Measurements from ENCODE around the gene KLRC2. TPM values are rescaled to one million over a fixed set of nuclear protein-coding genes. Genes with fewer than 3 reads are reported as not detected.
"Not testable (repeated sequence)": the region's sequence is repeated elsewhere in the genome, so short reads cannot be mapped to it uniquely, and the experiment has no call there.

Gene KLRC2
- total RNA-seq, 1 experiment from 2014 or later, result 5.2 TPM

GRCh38 chr12:10393291-10393690, 42.5 kb downstream of the KLRC2 start:
- Mint-ChIP-seq H3K4me1 (ENCODE audit: insufficient read depth, unreplicated experiment) (peaks cover 26% of the 10 kb centered on the region), H3K9me3 (ENCODE audit: unreplicated experiment) (no peaks in the 10 kb centered on the region), H3K27me3 (ENCODE audit: insufficient read depth, unreplicated experiment) (no peaks in the 10 kb centered on the region), H3K4me3 (ENCODE audit: unreplicated experiment) (no peak overlapping the region), H3K27ac (ENCODE audit: low read depth, unreplicated experiment) (no peak overlapping the region), H3K36me3 (ENCODE audit: insufficient read depth, unreplicated experiment) (peaks cover 8% of the 10 kb centered on the region)
- DNase-seq (ENCODE audit: unreplicated experiment), result no peak
- no TSS peak for BruUV-seq (replicated peaks)
- ChIA-PET CTCF (interaction anchor here (0.6 to 2.9 kb wide), 4 partner anchors 20 to 220 kb away, joined by 3 to 19 read pairs (median 4); no protein-coding TSS in a partner anchor), POLR2A (interaction anchor here (0.6 to 6.3 kb wide), 13 partner anchors 8 to 326 kb away, joined by 3 to 135 read pairs (median 11); partner anchors contain the start of genes GABARAPL1, KLRC2 and KLRC3)
- TF ChIP-seq CTCF (IDR thresholded peaks at IDR 0.05; ENCODE audit: unreplicated experiment), result no peak
- intact Hi-C loops (cut with micrococcal nuclease), result no loop called here

GRCh38 chr12:10392394-10392930, 43.3 kb downstream of the KLRC2 start:
- Mint-ChIP-seq H3K9me3 (ENCODE audit: unreplicated experiment) (no peaks in the 10 kb centered on the region), H3K4me3 (ENCODE audit: unreplicated experiment) (peak overlapping the region; percentile 2), H3K4me1 (ENCODE audit: insufficient read depth, unreplicated experiment) (peaks cover 20% of the 10 kb centered on the region), H3K27ac (ENCODE audit: low read depth, unreplicated experiment) (peak overlapping the region; percentile 62), H3K27me3 (ENCODE audit: insufficient read depth, unreplicated experiment) (no peaks in the 10 kb centered on the region), H3K36me3 (ENCODE audit: insufficient read depth, unreplicated experiment) (peaks cover 8% of the 10 kb centered on the region)
- intact Hi-C loops (cut with micrococcal nuclease), result no loop called here
- peak; percentile 98 for DNase-seq (ENCODE audit: unreplicated experiment)
- no TSS peak for BruUV-seq (replicated peaks)
- CTCF ChIA-PET, result interaction anchor here (0.5 to 1.7 kb wide), 3 partner anchors 19 to 134 kb away, joined by 3 to 13 read pairs (median 3); no protein-coding TSS in a partner anchor
- POLR2A ChIA-PET, result interaction anchor here (0.6 to 6.3 kb wide), 15 partner anchors 9 to 325 kb away, joined by 3 to 135 read pairs (median 4); partner anchors contain the start of genes GABARAPL1, KLRC2 and KLRC3
- TF ChIP-seq CTCF (IDR thresholded peaks at IDR 0.05; ENCODE audit: unreplicated experiment), result no peak

GRCh38 chr12:10390991-10391390, 44.8 kb downstream of the KLRC2 start:
- intact Hi-C loops (cut with micrococcal nuclease); H3K27ac Mint-ChIP-seq (ENCODE audit: low read depth, unreplicated experiment); DNase-seq (ENCODE audit: unreplicated experiment); H3K36me3 Mint-ChIP-seq (ENCODE audit: insufficient read depth, unreplicated experiment); H3K4me3 Mint-ChIP-seq (ENCODE audit: unreplicated experiment); H3K27me3 Mint-ChIP-seq (ENCODE audit: insufficient read depth, unreplicated experiment); BruUV-seq (replicated peaks); H3K9me3 Mint-ChIP-seq (ENCODE audit: unreplicated experiment): not testable (repeated sequence)
- CTCF ChIA-PET, result interaction anchor here (0.8 to 1.7 kb wide), 2 partner anchors 25 to 199 kb away, joined by 3 to 13 read pairs; no protein-coding TSS in a partner anchor
- peaks cover 23% of the 10 kb centered on the region for H3K4me1 Mint-ChIP-seq (ENCODE audit: insufficient read depth, unreplicated experiment)
- POLR2A ChIA-PET, result interaction anchor here (0.6 to 6.3 kb wide), 4 partner anchors 15 to 251 kb away, joined by 3 to 135 read pairs (median 18); no protein-coding TSS in a partner anchor

GRCh38 chr12:10389904-10390303, 45.9 kb downstream of the KLRC2 start, which contains the start of gene KLRK1:
KLRK1 (minus strand) TSS chr12:10390041; CDS start chr12:10388810, 1,231 bp downstream.
- DNase-seq (ENCODE audit: unreplicated experiment), result no peak
- CTCF ChIA-PET, result interaction anchor here (0.9 kb wide), 1 partner anchor 154 kb away, joined by 3 read pairs; no protein-coding TSS in a partner anchor
- POLR2A ChIA-PET, result interaction anchor here (1.2 to 6.3 kb wide), 3 partner anchors 16 to 25 kb away, joined by 4 to 135 read pairs (median 31); no protein-coding TSS in a partner anchor
- no peak within 1 kb of the TSS for H3K4me3 Mint-ChIP-seq (ENCODE audit: unreplicated experiment)
- no TSS peak for BruUV-seq (replicated peaks)
- no peaks in the 10 kb centered on the region for H3K9me3 Mint-ChIP-seq (ENCODE audit: unreplicated experiment)
- H3K27ac Mint-ChIP-seq (ENCODE audit: low read depth, unreplicated experiment), result peak within 1 kb of the TSS; percentile 69
- intact Hi-C loops (cut with micrococcal nuclease), result no loop called here
- no peaks in the 10 kb centered on the region for H3K27me3 Mint-ChIP-seq (ENCODE audit: insufficient read depth, unreplicated experiment)
- H3K4me1 Mint-ChIP-seq (ENCODE audit: insufficient read depth, unreplicated experiment), result peaks cover 20% of the 10 kb centered on the region
- no peak for TF ChIP-seq CTCF (IDR thresholded peaks at IDR 0.05; ENCODE audit: unreplicated experiment)
- H3K36me3 Mint-ChIP-seq (ENCODE audit: insufficient read depth, unreplicated experiment), result no peaks in the 10 kb centered on the region

Data from MCF 10A (cell line).